HG03280 (cell line): ENCODE results near the gene APBB1.
"Not testable (repeated sequence)": the region's sequence is repeated elsewhere in the genome, so short reads cannot be mapped to it uniquely, and the experiment has no call there.

Experiments used
- ATAC-seq: cut with Tn5 transposase; IDR thresholded peaks from one replicate; pipeline ENCODE4 v1.9.1; 2021; ENCODE audit warnings: mild to moderate bottlenecking, moderate library complexity; ENCODE audit not compliant: unreplicated experiment

APBB1 gene

GRCh38 chr11:6393989-6394670 is 24.8 kb downstream of the APBB1 start:
- ATAC-seq, result no peak

- ATAC-seq, result not testable (repeated sequence)
Measured at GRCh38 chr11:6392251-6392650, 26.6 kb downstream of the APBB1 start.

GRCh38 chr11:6391537-6392134 is 27.3 kb downstream of the APBB1 start:
- ATAC-seq, result no peak

- ATAC-seq, result no peak
Measured at GRCh38 chr11:6390718-6391469, 28.0 kb downstream of the APBB1 start.

- ATAC-seq, result peak; percentile 99
Measured at GRCh38 chr11:6389905-6390717, 28.8 kb downstream of the APBB1 start, which contains the start of gene SMPD1. Gene SMPD1 (plus strand): TSS chr11:6390474. CDS start chr11:6390599, 125 bp downstream.

GRCh38 chr11:6388748-6389147 is 30.1 kb downstream of the APBB1 start:
- ATAC-seq, result no peak

- no peak for ATAC-seq
Measured at GRCh38 chr11:6387811-6388599, 30.9 kb downstream of the APBB1 start.

- no peak for ATAC-seq
Measured at GRCh38 chr11:6385046-6385777, 33.7 kb downstream of the APBB1 start.

- no peak for ATAC-seq
Measured at GRCh38 chr11:6378640-6378989, 40.3 kb downstream of the APBB1 start.

GRCh38 chr11:6377902-6378639 is 40.8 kb downstream of the APBB1 start:
- no peak for ATAC-seq

- no peak for ATAC-seq
Measured at GRCh38 chr11:6371825-6372224, 47.1 kb downstream of the APBB1 start.

- ATAC-seq, result no peak
Measured at GRCh38 chr11:6365659-6366058, 53.2 kb downstream of the APBB1 start.

- peak; percentile 97 for ATAC-seq
Measured at GRCh38 chr11:6362873-6363678, 55.8 kb downstream of the APBB1 start.

GRCh38 chr11:6362185-6362872 is 56.6 kb downstream of the APBB1 start:
- no peak for ATAC-seq

GRCh38 chr11:6360183-6360582 is 58.7 kb downstream of the APBB1 start:
- no peak for ATAC-seq

- no peak for ATAC-seq
Measured at GRCh38 chr11:6357222-6357621, 61.7 kb downstream of the APBB1 start.

- no peak for ATAC-seq
Measured at GRCh38 chr11:6356503-6357055, 62.3 kb downstream of the APBB1 start.
